Stomach (tissue), 9 donors: ENCODE results near the gene PGBD5. TPM values are rescaled to one million over a fixed set of nuclear protein-coding genes. Genes with fewer than 3 reads are reported as not detected.

Experiments
- DNase-seq, 2 donors: peaks; one replicate each; pipeline versions ENCODE4 v3.0.0 to v3.0.0-alpha.2; 2013 to 2019
- H3K27ac ChIP-seq, 5 donors: fragments of 200-600 bp in 4 of 5; sonication (generic) in 4 of 5; one replicate each; pipeline ENCODE4 v1.5.1; 2013 to 2019; ENCODE audit warnings: mild to moderate bottlenecking in 1 of 5, moderate library complexity in 1 of 5
- H3K27me3 ChIP-seq, 3 donors: fragments of 200-600 bp; sonication (generic); one replicate each; pipeline ENCODE4 v1.5.1; 2017 to 2019; ENCODE audit warnings: mixed run types in 1 of 3
- H3K36me3 ChIP-seq, 4 donors: fragments of 200-600 bp; sonication (generic); 1 replicate in 3 of 4; 2 replicates in 1 of 4; pipeline ENCODE4 v1.5.1; 2016 to 2019
- H3K4me1 ChIP-seq, 4 donors: fragments of 200-600 bp; sonication (generic); one replicate each; pipeline ENCODE4 v1.5.1; 2016 to 2019
- H3K4me3 ChIP-seq, 4 donors: fragments of 200-600 bp; sonication (generic) in 3 of 4; one replicate each; pipeline ENCODE4 v1.5.1; 2016 to 2019; ENCODE audit warnings: mild to moderate bottlenecking in 1 of 4
- H3K9me3 ChIP-seq, 4 donors: fragments of 200-600 bp; sonication (generic); one replicate each; pipeline ENCODE4 v1.5.1; 2016 to 2019
- EP300 ChIP-seq: sonication (generic); formaldehyde crosslinking; IDR thresholded peaks from one replicate; pipeline ENCODE4 v1.6.1; 2017; ENCODE audit warnings: antibody characterized with exemption
- POLR2A ChIP-seq, 4 donors: fragments of 450-650 bp; IDR thresholded peaks; one replicate each; pipeline ENCODE4 v1.6.1; 2016; ENCODE audit warnings: antibody characterized with exemption in 4 of 4, control low read depth in 2 of 4, mild to moderate bottlenecking in 1 of 4, moderate library complexity in 1 of 4
- POLR2AphosphoS5 ChIP-seq, 3 donors: sonication (generic); formaldehyde crosslinking; IDR thresholded peaks; one replicate each; pipeline ENCODE4 v1.6.1; 2016; ENCODE audit warnings: antibody characterized with exemption in 3 of 3
- WGBS, 5 donors: extraction: QIAGEN DNeasy Blood & Tissue Kit in 3 of 5; methylation state at CpG; one replicate each; pipeline versions ENCODE4 v1.1.5 to v1.1.7; 2013 to 2018; 5-methylcytosine and 5-hydroxymethylcytosine counted together
- intact Hi-C: fragments of 100-400 bp; cut with DNase I; formaldehyde crosslinking; loops from one replicate; pipeline ENCODE4 v1.15.1; 2023; ENCODE audit warnings: low total_unique reads
- polyA plus RNA-seq, 3 donors: library from polyadenylated mRNA; stranded (reverse); fragments of 200-250 nt; gene quantifications; one replicate each; pipeline ENCODE4 v1.2.3, GENCODE V29; 2013
- total RNA-seq, 5 donors: library from RNA; depleted of rRNA; stranded (reverse); fragments of >200 nt; gene quantifications; one replicate each; pipeline versions ENCODE4 v1.1.0 to v1.2.3, GENCODE V29; 2014 to 2016
- TF ChIP-seq, protein P1 (sequence below), 7 experiments: fragments of 450-650 bp in 4 of 7; fragments of 200-600 bp in 3 of 7; sonication (generic) in 3 of 7; IDR thresholded peaks; one replicate each; pipeline ENCODE4 v1.5.1; 2016 to 2019; ENCODE audit warnings: antibody characterized with exemption in 7 of 7, control low read depth in 2 of 7, mild to moderate bottlenecking in 1 of 7
- donor health status: healthy with polysubstance abuse.
- donor health status: Bipolar disorder and iron deficiency.
- donor health status: healthy.

The PGBD5 gene
- total and polyA plus RNA-seq, 8 donors, result under 0.01 to 1.2 (median 0.34) TPM

- no peak overlapping the region for H3K4me3 ChIP-seq
- no peaks in the 10 kb centered on the region for H3K4me1 ChIP-seq
- no peak overlapping the region for H3K27ac ChIP-seq
- DNase-seq, result no peak
- no peaks in the 10 kb centered on the region for H3K36me3 ChIP-seq
- TF ChIP-seq EP300 (no peak), POLR2A (IDR thresholded peaks at IDR 0.05) (no peak), POLR2AphosphoS5 (IDR thresholded peaks at IDR 0.05) (no peak)
- TF ChIP-seq, protein P1, sequence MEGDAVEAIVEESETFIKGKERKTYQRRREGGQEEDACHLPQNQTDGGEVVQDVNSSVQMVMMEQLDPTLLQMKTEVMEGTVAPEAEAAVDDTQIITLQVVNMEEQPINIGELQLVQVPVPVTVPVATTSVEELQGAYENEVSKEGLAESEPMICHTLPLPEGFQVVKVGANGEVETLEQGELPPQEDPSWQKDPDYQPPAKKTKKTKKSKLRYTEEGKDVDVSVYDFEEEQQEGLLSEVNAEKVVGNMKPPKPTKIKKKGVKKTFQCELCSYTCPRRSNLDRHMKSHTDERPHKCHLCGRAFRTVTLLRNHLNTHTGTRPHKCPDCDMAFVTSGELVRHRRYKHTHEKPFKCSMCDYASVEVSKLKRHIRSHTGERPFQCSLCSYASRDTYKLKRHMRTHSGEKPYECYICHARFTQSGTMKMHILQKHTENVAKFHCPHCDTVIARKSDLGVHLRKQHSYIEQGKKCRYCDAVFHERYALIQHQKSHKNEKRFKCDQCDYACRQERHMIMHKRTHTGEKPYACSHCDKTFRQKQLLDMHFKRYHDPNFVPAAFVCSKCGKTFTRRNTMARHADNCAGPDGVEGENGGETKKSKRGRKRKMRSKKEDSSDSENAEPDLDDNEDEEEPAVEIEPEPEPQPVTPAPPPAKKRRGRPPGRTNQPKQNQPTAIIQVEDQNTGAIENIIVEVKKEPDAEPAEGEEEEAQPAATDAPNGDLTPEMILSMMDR (IDR thresholded peaks at IDR 0.05), result no peak
- 76 to 92% (median 84%) methylated on average over 3 of the region's 3 CpGs for WGBS, 5 donors
- no peaks in the 10 kb centered on the region for H3K27me3 ChIP-seq
- no peaks in the 10 kb centered on the region for H3K9me3 ChIP-seq
- intact Hi-C loops, result no loop called here
These were observed 91.7 kb downstream of the PGBD5 start for GRCh38 chr1:230334447-230334837.

- WGBS, 5 donors, result 85 to 92% (median 91%) methylated on average over 18 to 20 of the region's 20 CpGs
- intact Hi-C loops, result no loop called here
- no peak overlapping the region for H3K4me3 ChIP-seq
- H3K27ac ChIP-seq, result no peak overlapping the region
- H3K36me3 ChIP-seq, result no peaks in the 10 kb centered on the region
- no peaks in the 10 kb centered on the region for H3K27me3 ChIP-seq
- DNase-seq, result no peak
- no peak for TF ChIP-seq POLR2A (IDR thresholded peaks at IDR 0.05)
- H3K9me3 ChIP-seq, result no peaks in the 10 kb centered on the region
- no peaks in the 10 kb centered on the region for H3K4me1 ChIP-seq
These were observed 92.3 kb downstream of the PGBD5 start for GRCh38 chr1:230333590-230334446.

GRCh38 chr1:230332575-230333066 lies 93.5 kb downstream of the PGBD5 start:
- Histone ChIP-seq H3K36me3 (no peaks in the 10 kb centered on the region), H3K4me3 (no peak overlapping the region), H3K27me3 (no peaks in the 10 kb centered on the region), H3K4me1 (no peaks in the 10 kb centered on the region), H3K27ac (no peak overlapping the region), H3K9me3 (no peaks in the 10 kb centered on the region)
- 69 to 90% (median 88%) methylated on average over 22 to 29 of the region's 29 CpGs for WGBS, 5 donors
- intact Hi-C loops, result no loop called here
- no peak for TF ChIP-seq POLR2AphosphoS5 (IDR thresholded peaks at IDR 0.05)
- no peak for DNase-seq

DNA sequence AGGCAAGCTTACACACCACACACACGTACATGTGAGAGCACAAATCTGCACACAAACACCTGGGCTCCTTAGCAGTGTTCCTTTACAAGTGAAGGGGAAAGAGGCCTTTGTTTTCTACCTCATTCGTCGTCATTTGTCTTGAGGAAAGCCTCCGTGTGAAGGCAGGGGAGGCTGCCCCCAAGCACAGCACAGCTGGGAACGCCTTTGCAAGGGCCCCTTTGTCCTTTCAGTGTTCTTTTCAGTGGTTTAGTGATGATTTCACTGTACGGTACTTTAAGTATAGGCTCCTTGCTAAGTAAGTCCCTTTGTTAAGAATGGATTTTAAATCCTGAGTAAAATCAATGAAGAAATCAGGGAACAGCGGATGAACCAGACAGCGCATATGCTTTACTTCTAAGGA lies 94.1 kb downstream of the PGBD5 start:
- H3K27me3 ChIP-seq, result no peaks in the 10 kb centered on the region
- no peak overlapping the region for H3K4me3 ChIP-seq
- H3K9me3 ChIP-seq, result no peaks in the 10 kb centered on the region
- intact Hi-C loops, result no loop called here
- TF ChIP-seq POLR2AphosphoS5 (IDR thresholded peaks at IDR 0.05) (no peak), EP300 (no peak), POLR2A (IDR thresholded peaks at IDR 0.05) (no peak)
- TF ChIP-seq, protein P1 (IDR thresholded peaks at IDR 0.05), result no peak
- WGBS, 5 donors, result 81 to 87% (median 81%) methylated on average over 8 of the region's 8 CpGs
- H3K4me1 ChIP-seq, result no peaks in the 10 kb centered on the region
- no peaks in the 10 kb centered on the region for H3K36me3 ChIP-seq
- no peak overlapping the region for H3K27ac ChIP-seq
- DNase-seq, result no peak

DNA sequence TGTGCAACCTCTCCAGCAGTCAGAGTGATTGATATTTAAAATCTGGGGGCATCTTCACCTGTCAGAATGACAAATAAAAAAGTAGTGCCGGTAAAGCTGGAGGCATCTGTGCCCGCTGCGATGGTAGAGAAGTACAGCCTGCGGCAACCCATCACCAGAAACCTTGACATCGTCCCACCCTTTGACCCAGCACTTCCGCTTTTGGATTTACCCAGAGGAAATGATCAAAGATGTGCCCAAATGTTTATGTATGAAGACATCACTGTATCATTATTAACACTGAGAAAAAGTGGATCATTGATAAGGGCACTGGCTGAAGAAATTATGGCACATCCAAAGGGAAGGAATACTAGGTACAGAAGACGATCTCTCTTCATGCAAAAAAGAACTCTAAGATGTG lies 96.0 kb downstream of the PGBD5 start:
- H3K4me3 ChIP-seq, result no peak overlapping the region
- TF ChIP-seq EP300 (no peak), POLR2AphosphoS5 (IDR thresholded peaks at IDR 0.05) (no peak), POLR2A (IDR thresholded peaks at IDR 0.05) (no peak)
- TF ChIP-seq, protein P1 (IDR thresholded peaks at IDR 0.05), result no peak
- H3K27ac ChIP-seq, result no peak overlapping the region
- intact Hi-C loops, result no loop called here
- no peaks in the 10 kb centered on the region for H3K4me1 ChIP-seq
- WGBS, 5 donors, result 87 to 91% (median 90%) methylated on average over 7 of the region's 7 CpGs
- DNase-seq, result no peak
- no peaks in the 10 kb centered on the region for H3K36me3 ChIP-seq
- H3K27me3 ChIP-seq, result no peaks in the 10 kb centered on the region
- no peaks in the 10 kb centered on the region for H3K9me3 ChIP-seq
